Measurements from ENCODE around the gene NGFR. TPM values are rescaled to one million over a fixed set of nuclear protein-coding genes. Genes with fewer than 3 reads are reported as not detected.

Gene NGFR
- total RNA-seq, 1 donor from 2014 or later = 8.0 TPM

DNA sequence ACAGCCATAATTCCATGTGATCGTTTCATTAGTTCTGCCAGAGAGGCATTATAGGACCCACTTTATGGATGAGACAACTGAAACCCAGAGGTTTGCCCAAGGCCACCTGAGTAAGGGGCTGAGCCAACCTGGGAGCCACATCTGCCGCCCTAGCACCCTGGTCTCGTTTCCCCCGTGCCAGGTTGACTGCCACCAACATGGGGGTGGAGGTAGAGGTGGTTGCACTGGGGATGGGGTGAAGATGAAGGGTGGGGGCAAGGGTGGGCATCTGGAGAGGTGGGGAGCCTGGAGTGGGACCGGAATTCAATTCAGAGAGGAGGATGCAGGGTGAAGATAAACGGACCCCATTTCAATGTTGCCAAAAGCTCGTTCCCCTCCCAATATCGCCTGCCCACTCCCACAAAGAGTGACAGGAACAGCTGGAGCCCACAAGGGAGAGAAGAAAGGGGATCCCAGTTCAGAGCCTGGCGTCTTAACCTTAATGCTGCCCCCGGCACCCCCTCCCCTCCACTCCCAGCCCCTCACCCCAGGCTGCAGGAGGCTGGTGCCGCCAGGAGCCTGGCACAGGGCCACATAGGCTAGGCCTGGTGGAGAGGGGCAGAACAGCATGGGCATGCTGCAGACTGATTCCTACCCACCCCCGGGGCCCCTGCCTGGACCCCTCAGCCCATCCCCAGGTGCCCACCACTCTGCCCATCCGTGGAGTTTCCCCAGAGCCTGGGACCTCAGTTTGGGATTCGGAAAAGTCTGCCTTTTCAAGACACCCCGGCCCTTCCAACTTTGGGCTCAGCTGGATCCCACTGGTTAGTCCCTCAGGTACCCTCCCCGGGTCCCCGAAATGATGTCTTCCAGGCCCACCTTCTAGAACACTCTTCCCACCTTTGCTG lies 29.6 kb downstream of the NGFR start:
- no peak for ATAC-seq (ENCODE audit: poor library complexity)
- DNase-seq = no peak
- intact Hi-C loops (cut with DNase I) = no loop called here

GRCh38 chr17:49525831-49526741 lies 31.0 kb downstream of the NGFR start:
- ATAC-seq (ENCODE audit: poor library complexity) (peak; percentile 86), DNase-seq (peak; percentile 74)
- intact Hi-C loops (cut with DNase I) = no loop called here

DNA sequence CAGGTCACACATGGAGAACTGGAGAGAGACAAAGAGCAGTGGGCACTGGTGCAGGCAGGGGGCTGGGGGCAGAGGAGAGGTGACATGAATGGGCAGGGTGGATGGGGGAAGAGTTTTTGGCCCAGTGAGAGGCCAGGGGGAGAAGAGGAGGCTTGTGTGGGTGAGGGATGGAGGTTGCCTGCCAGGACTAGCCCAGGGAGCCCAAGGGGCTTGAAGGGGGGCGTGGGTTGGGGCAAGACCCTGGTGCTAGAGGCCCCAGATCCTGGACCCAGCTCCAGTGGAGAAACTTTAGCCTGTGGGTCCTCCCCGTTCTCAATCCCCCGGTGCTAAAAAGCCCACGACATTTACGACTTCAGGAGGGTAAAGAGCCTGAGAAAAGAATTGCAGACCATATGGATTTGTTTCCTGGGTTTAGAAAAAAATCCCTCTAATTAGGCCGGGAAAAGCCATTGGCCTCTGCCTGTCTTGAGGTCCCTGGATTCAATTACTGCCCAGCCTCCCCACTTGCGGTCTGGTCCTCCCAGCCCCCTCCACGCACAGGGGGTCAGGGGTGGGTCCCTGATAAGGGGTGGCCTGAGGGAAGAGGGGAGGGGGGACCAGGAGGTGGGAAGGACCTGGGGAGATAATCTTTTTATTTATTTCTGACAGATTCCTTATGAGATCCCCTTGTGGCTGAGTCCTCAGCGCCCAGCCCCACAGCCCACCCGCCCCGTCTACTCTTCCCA lies 33.0 kb downstream of the NGFR start:
- no peak for ATAC-seq (ENCODE audit: poor library complexity)
- intact Hi-C loops (cut with DNase I) = no loop called here
- no peak for DNase-seq

GRCh38 chr17:49528966-49529365 lies 33.9 kb downstream of the NGFR start:
- intact Hi-C loops (cut with DNase I) = no loop called here
- ATAC-seq (ENCODE audit: poor library complexity) (no peak), DNase-seq (no peak)

DNA sequence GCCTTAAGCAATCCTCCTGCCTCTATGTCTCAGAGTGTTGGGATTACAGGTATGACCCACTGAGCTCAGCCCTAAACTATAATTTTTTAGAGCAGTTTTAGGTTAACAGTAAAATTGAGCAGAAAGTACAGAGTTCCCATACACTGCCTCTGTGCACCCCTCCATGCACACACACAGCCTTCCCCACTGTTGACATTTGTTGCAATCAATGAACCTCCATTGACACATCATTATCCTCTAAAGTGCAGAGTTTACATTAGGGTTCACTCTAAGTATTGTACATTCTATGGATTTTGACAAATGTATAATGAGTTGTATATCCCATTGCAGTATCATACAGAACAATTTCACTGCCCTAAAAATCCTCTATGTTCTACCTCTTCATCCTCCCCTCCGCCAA lies 35.0 kb downstream of the NGFR start:
- DNase-seq = no peak
- intact Hi-C loops (cut with DNase I) = no loop called here
- no peak for ATAC-seq (ENCODE audit: poor library complexity)

- intact Hi-C loops (cut with DNase I) = no loop called here
- DNase-seq (no peak), ATAC-seq (ENCODE audit: poor library complexity) (no peak)
These were observed 48.8 kb downstream of the NGFR start for GRCh38 chr17:49543860-49544259.

- no peak for ATAC-seq (ENCODE audit: poor library complexity)
- DNase-seq = no peak
- intact Hi-C loops (cut with DNase I) = loop anchor here (5.0 kb wide), 1 partner anchor 48 kb away; the partner anchor contains the start of gene NGFR
These were observed 50.0 kb downstream of the NGFR start for GRCh38 chr17:49545007-49545660.

DNA sequence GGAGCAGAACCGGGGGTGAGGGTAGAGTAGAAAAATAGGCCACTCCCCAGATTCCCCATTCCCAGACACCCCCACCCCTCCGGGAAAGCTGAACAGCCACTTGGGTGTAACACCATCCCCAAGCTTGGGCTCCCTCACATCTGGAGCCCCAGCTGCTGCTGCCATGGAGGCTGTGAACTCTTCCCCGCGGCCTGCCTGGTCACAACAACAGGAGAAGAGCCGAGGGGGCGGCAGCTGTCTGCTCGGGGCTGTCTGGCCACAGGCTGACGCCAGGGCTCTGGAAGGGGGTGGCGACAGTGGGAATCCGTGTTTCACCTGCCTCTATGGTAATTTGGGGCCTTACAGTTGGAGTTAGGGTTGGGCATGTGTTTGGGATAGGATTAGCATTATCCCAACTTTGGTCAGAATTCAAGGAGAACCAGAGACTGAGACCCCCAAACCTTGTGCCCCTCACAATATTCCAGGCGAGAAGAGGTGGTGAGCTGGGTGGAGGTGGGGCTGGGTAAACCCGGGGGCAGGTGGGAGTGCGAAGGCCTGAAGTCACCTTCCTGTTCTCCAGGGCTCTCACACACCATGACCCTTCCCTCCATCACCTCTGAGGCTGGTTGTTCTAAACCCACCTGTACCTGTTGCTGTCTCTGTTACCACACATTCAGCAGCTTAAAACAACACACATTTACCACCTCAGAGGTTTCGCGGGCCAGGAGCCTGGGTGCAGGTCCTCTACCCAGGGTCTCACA lies 50.9 kb downstream of the NGFR start:
- intact Hi-C loops (cut with DNase I) = loop anchor here (5.0 kb wide), 1 partner anchor 49 kb away; the partner anchor contains the start of gene NGFR
- no peak for DNase-seq
- ATAC-seq (ENCODE audit: poor library complexity) = no peak

GRCh38 chr17:49546546-49547535 lies 51.7 kb downstream of the NGFR start:
- intact Hi-C loops (cut with DNase I) = loop anchor here (5.0 kb wide), 1 partner anchor 50 kb away; the partner anchor contains the start of gene NGFR
- DNase-seq (no peak), ATAC-seq (ENCODE audit: poor library complexity) (no peak)

- DNase-seq (no peak), ATAC-seq (ENCODE audit: poor library complexity) (peak; percentile 68)
- intact Hi-C loops (cut with DNase I) = loop anchor here (5.0 kb wide), 1 partner anchor 50 kb away; the partner anchor contains the start of gene NGFR
These were observed 52.5 kb downstream of the NGFR start for GRCh38 chr17:49547566-49547965.

- intact Hi-C loops (cut with DNase I) = loop anchor here (2.0 to 5.0 kb wide), 2 partner anchors 51 to 113 kb away; partner anchors contain the start of gene NGFR
- no peak for DNase-seq
- peak; percentile 76 for ATAC-seq (ENCODE audit: poor library complexity)
These were observed 53.0 kb downstream of the NGFR start for GRCh38 chr17:49548051-49548505.

DNA sequence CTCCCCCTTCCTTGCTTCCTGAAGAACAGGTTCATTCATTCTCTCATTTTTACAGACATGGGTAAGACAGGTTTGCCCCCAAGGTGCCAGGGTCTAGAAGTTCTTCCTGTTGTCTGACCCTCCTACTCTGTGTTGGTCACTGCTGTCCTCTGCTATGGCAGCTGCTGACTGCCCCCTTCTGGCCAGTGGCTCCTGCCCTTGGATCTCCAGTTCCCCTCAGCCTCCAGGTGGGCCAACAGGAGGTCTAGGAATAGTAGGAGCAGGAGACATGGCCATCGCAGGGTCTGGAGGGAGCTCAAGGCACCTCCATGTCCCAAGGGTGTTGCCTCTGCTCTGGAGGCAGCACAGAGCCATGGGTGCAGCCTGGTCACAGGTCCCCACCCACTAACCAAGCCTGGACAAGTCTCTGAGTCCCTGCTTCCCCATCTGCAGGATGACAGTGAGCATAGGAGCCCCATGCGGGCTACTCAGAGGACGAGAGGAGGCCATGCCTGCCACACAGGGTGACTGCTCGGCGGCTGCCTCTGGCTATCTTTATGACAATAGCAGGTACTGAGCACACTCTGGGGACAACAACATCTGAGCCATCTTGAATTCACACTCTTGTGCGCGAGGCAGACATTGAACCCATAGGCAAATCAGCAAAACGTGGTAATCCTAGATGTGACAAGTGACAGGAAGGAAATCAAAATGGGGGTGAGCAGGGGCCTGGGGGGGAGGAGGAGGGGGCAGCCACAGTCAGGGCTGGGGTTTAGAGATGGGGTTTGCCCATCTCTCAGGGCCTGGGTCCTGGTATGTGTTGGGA lies 53.6 kb downstream of the NGFR start:
- ATAC-seq (ENCODE audit: poor library complexity) = peak; percentile 78
- intact Hi-C loops (cut with DNase I) = loop anchor here (2.0 to 5.0 kb wide), 2 partner anchors 51 to 114 kb away; partner anchors contain the start of gene NGFR
- peak; percentile 79 for DNase-seq

GRCh38 chr17:49549311-49549605 lies 54.2 kb downstream of the NGFR start:
- DNase-seq (no peak), ATAC-seq (ENCODE audit: poor library complexity) (no peak)
- intact Hi-C loops (cut with DNase I) = loop anchor here (2.0 to 5.0 kb wide), 2 partner anchors 52 to 114 kb away; partner anchors contain the start of gene NGFR

- ATAC-seq (ENCODE audit: poor library complexity) = no peak
- no peak for DNase-seq
- intact Hi-C loops (cut with DNase I) = loop anchor here (2.0 to 5.0 kb wide), 2 partner anchors 53 to 115 kb away; partner anchors contain the start of gene NGFR
These were observed 54.9 kb downstream of the NGFR start for GRCh38 chr17:49549691-49550678.

Data from Right ventricle myocardium superior (tissue), 1 donor.